ENCODE results near the gene ASPSCR1.

ASPSCR1 gene

GRCh38 chr17:82013772-82014321 is 36.4 kb downstream of the ASPSCR1 start:
- TF ChIP-seq CSRNP3 (CRISPR knock-in tag; IDR thresholded peaks at IDR 0.05) (no peak), ZNF70 (CRISPR knock-in tag; IDR thresholded peaks at IDR 0.05) (no peak), SNAI2 (CRISPR knock-in tag; IDR thresholded peaks at IDR 0.05) (no peak), ISL1 (CRISPR knock-in tag; IDR thresholded peaks at IDR 0.05) (no peak)
- ATAC-seq, result no peak

GRCh38 chr17:82014432-82014831 is 37.0 kb downstream of the ASPSCR1 start:
- TF ChIP-seq GLIS3 (CRISPR knock-in tag; IDR thresholded peaks at IDR 0.05) (no peak), ZFP30 (CRISPR knock-in tag; IDR thresholded peaks at IDR 0.05) (no peak)

GRCh38 chr17:82014971-82015310 is 37.5 kb downstream of the ASPSCR1 start:
- TF ChIP-seq TCF4 (CRISPR knock-in tag; IDR thresholded peaks at IDR 0.05; ENCODE audit: borderline replicate concordance), result no peak
- no peak for TF ChIP-seq TOX (CRISPR knock-in tag; IDR thresholded peaks at IDR 0.05; ENCODE audit: borderline replicate concordance)
- TF ChIP-seq ZNF565 (CRISPR knock-in tag; conservative IDR thresholded peaks at IDR 0.05; ENCODE audit: low read depth), result no peak
- TF ChIP-seq PATZ1 (CRISPR knock-in tag; IDR thresholded peaks at IDR 0.05; ENCODE audit: borderline replicate concordance), result no peak
- no peak for TF ChIP-seq ZFP3 (CRISPR knock-in tag; IDR thresholded peaks at IDR 0.05)
- ATAC-seq, result no peak

More at GRCh38 chr17:82014432-82014831, 37.0 kb downstream of the ASPSCR1 start:
- no peak for ATAC-seq

DNA sequence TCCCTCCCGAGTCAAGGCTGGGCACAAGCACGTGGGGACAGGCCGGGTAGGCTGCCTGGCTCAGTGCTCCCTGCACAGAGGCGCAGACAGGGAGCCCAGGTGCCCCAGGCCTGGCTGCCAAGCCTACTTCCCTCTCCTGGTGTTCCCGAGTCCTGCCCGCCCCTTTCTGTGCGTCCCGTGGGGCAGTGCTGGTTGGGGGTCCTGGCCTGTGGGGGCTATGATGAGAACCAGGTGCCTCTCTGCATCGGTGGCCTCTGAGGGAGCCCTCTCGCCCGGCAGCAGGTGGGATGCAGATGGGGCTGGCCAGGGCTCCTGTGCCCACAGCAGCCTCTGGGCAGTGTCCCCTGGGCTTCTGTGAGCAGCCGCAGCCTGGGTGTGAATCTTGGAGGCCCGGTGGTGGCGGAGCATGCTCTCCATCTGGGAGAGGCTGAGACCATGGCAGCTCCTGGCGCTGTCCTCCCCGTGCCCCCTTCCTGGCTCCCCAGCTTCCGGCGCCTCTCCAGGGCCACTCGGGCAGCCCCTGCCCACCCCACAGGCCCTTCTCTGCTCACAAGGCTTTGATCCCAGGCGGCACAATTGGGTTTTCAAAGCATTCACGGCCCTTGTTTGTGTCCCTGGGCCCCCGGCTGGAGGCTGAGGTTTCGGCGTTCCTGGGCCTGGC is 38.0 kb downstream of the ASPSCR1 start:
- TF ChIP-seq PATZ1 (CRISPR knock-in tag; IDR thresholded peaks at IDR 0.05; ENCODE audit: borderline replicate concordance) (no peak), SNAI2 (CRISPR knock-in tag; IDR thresholded peaks at IDR 0.05) (no peak), TCF4 (CRISPR knock-in tag; IDR thresholded peaks at IDR 0.05; ENCODE audit: borderline replicate concordance) (no peak), ZNF565 (CRISPR knock-in tag; conservative IDR thresholded peaks at IDR 0.05; ENCODE audit: low read depth) (no peak), CREB5 (CRISPR knock-in tag; IDR thresholded peaks at IDR 0.05; ENCODE audit: low read depth) (no peak), ESRRG (CRISPR knock-in tag; IDR thresholded peaks at IDR 0.05) (no peak), BACH2 (CRISPR knock-in tag; IDR thresholded peaks at IDR 0.05; ENCODE audit: borderline replicate concordance) (no peak), PPARA (CRISPR knock-in tag; IDR thresholded peaks at IDR 0.05; ENCODE audit: borderline replicate concordance) (no peak), ISL1 (CRISPR knock-in tag; IDR thresholded peaks at IDR 0.05) (no peak), CSDC2 (CRISPR knock-in tag; IDR thresholded peaks at IDR 0.05) (no peak), RARB (CRISPR knock-in tag; IDR thresholded peaks at IDR 0.05) (no peak), ZFP3 (CRISPR knock-in tag; IDR thresholded peaks at IDR 0.05) (no peak), OSR1 (CRISPR knock-in tag; IDR thresholded peaks at IDR 0.05) (no peak), ZNF70 (CRISPR knock-in tag; IDR thresholded peaks at IDR 0.05) (no peak), ARNTL (CRISPR knock-in tag; IDR thresholded peaks at IDR 0.05; ENCODE audit: borderline replicate concordance, low read depth) (no peak), GLIS3 (CRISPR knock-in tag; IDR thresholded peaks at IDR 0.05) (no peak), ZC3H10 (CRISPR knock-in tag; IDR thresholded peaks at IDR 0.05) (no peak)
- TF ChIP-seq, protein P1, sequence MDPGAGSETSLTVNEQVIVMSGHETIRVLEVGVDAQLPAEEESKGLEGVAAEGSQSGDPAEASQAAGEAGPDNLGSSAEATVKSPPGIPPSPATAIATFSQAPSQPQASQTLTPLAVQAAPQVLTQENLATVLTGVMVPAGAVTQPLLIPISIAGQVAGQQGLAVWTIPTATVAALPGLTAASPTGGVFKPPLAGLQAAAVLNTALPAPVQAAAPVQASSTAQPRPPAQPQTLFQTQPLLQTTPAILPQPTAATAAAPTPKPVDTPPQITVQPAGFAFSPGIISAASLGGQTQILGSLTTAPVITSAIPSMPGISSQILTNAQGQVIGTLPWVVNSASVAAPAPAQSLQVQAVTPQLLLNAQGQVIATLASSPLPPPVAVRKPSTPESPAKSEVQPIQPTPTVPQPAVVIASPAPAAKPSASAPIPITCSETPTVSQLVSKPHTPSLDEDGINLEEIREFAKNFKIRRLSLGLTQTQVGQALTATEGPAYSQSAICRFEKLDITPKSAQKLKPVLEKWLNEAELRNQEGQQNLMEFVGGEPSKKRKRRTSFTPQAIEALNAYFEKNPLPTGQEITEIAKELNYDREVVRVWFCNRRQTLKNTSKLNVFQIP (CRISPR knock-in tag; IDR thresholded peaks at IDR 0.05; ENCODE audit: borderline replicate concordance, low read depth), result no peak
- ATAC-seq, result no peak
